Gastrocnemius medialis (tissue), 4 donors: Measurements from ENCODE around the gene RCN2. TPM values are rescaled to one million over a fixed set of nuclear protein-coding genes. Genes with fewer than 3 reads are reported as not detected.

ENCODE experiments used
- ATAC-seq, 2 donors: fragments of 150-250 bp; one replicate each; pipeline ENCODE4 v1.9.1; 2016
- DNase-seq, 2 donors: peaks; one replicate each; pipeline ENCODE4 v3.0.0-alpha.2; 2019
- H3K27ac ChIP-seq, 4 donors: fragments of 200-600 bp; sonication (generic); 1 replicate in 1 of 4; 2 replicates in 3 of 4; pipeline ENCODE4 v1.5.1; 2016 to 2018; ENCODE audit warnings: mild to moderate bottlenecking in 2 of 4, moderate library complexity in 1 of 4
- H3K27me3 ChIP-seq, 3 donors: fragments of 200-600 bp; sonication (generic) in 2 of 3; 1 replicate in 1 of 3; 2 replicates in 2 of 3; pipeline versions ENCODE4 v1.5.1 to v1.6.0; 2016 to 2019; ENCODE audit warnings: mild to moderate bottlenecking in 1 of 3, moderate library complexity in 1 of 3
- H3K36me3 ChIP-seq, 2 donors: fragments of 200-600 bp; sonication (generic) in 1 of 2; one replicate each; pipeline ENCODE4 v1.5.1; 2017 to 2018
- H3K4me1 ChIP-seq, 2 donors: fragments of 200-600 bp; sonication (generic) in 1 of 2; one replicate each; pipeline ENCODE4 v1.5.1; 2016 to 2017; ENCODE audit warnings: mild to moderate bottlenecking in 2 of 2
- H3K4me3 ChIP-seq, 4 donors: fragments of 200-600 bp; sonication (generic) in 3 of 4; 1 replicate in 1 of 4; 2 replicates in 3 of 4; pipeline ENCODE4 v1.5.1; 2016 to 2019; ENCODE audit warnings: mild to moderate bottlenecking in 2 of 4
- H3K9me3 ChIP-seq, 3 donors: fragments of 200-600 bp; sonication (generic) in 2 of 3; 1 replicate in 1 of 3; 2 replicates in 2 of 3; pipeline ENCODE4 v1.5.1; 2016 to 2019
- CTCF ChIP-seq, 5 experiments: fragments of 450-650 bp in 3 of 5; fragments of 200-600 bp in 2 of 5; sonication (generic) in 2 of 5; IDR thresholded peaks in 4 of 5; conservative IDR thresholded peaks in 1 of 5; 1 replicate in 4 of 5; 2 replicates in 1 of 5; pipeline ENCODE4 v1.5.1; 2016 to 2019; ENCODE audit warnings: antibody characterized with exemption in 5 of 5, mild to moderate bottlenecking in 3 of 5, moderate library complexity in 3 of 5
- POLR2A ChIP-seq, 2 donors: fragments of 450-650 bp; IDR thresholded peaks; one replicate each; pipeline ENCODE4 v1.6.1; 2017; ENCODE audit warnings: antibody characterized with exemption in 2 of 2, mild to moderate bottlenecking in 2 of 2, moderate library complexity in 2 of 2
- in situ Hi-C, 4 donors: fragments of 200-750 bp; cut with MboI; loops; one replicate each; pipeline versions ENCODE4 v1.15.0 to v1.8.0; 2017; ENCODE audit warnings: low sequenced_read_pairs in 4 of 4
- intact Hi-C: fragments of 100-400 bp; cut with DNase I; formaldehyde crosslinking; loops from one replicate; pipeline ENCODE4 v1.15.1; 2023; ENCODE audit warnings: low total_unique reads
- total RNA-seq, 4 donors: library from RNA; depleted of rRNA; stranded (reverse); fragments of >200 nt; gene quantifications; one replicate each; pipeline versions ENCODE4 v1.1.0 to v1.2.3, GENCODE V29; 2016

Gene RCN2
- total RNA-seq, 4 donors from 2014 or later: 23.2 to 32.2 (median 30.4) TPM

GRCh38 chr15:76930831-76931396 is 635 bp upstream of the RCN2 start:
- peak overlapping the region; percentile 78 to 89 (median 82) for H3K27ac ChIP-seq
- no peaks in the 10 kb centered on the region for H3K27me3 ChIP-seq
- H3K36me3 ChIP-seq: peaks cover 0 to 17% of the 10 kb centered on the region in 2 donors
- peaks cover 14 to 15% of the 10 kb centered on the region in 2 donors for H3K4me1 ChIP-seq
- no peaks in the 10 kb centered on the region for H3K9me3 ChIP-seq
- TF ChIP-seq POLR2A (IDR thresholded peaks at IDR 0.05): no peak
- no peak for TF ChIP-seq CTCF (IDR thresholded peaks at IDR 0.05 in 4 of 5, conservative IDR thresholded peaks at IDR 0.05 in 1 of 5)
- peak overlapping the region; percentile 59 to 86 (median 63) for H3K4me3 ChIP-seq
- DNase-seq (no peak), ATAC-seq (no peak)
- in situ Hi-C loops (no loop called here), intact Hi-C loops (loop anchor here (1.0 kb wide), 1 partner anchor 26 kb away; the partner anchor contains the start of gene SCAPER)

GRCh38 chr15:76932135-76932966 is 802 bp downstream of the RCN2 start:
- H3K36me3 ChIP-seq: peaks cover 0 to 31% of the 10 kb centered on the region in 2 donors
- TF ChIP-seq CTCF (IDR thresholded peaks at IDR 0.05 in 4 of 5, conservative IDR thresholded peaks at IDR 0.05 in 1 of 5) (no peak), POLR2A (IDR thresholded peaks at IDR 0.05) (no peak)
- no peaks in the 10 kb centered on the region for H3K27me3 ChIP-seq
- DNase-seq (no peak), ATAC-seq (peak; percentile 4 to 13)
- in situ Hi-C loops: no loop called here
- peak overlapping the region; percentile 56 to 89 (median 82) for H3K27ac ChIP-seq
- peak overlapping the region; percentile 59 to 77 (median 63) for H3K4me3 ChIP-seq
- no peaks in the 10 kb centered on the region for H3K9me3 ChIP-seq
- intact Hi-C loops: no loop called here
- H3K4me1 ChIP-seq: peaks cover 14 to 15% of the 10 kb centered on the region in 2 donors

GRCh38 chr15:76935620-76936019 is 4.1 kb downstream of the RCN2 start:
- peaks cover 0 to 31% of the 10 kb centered on the region in 2 donors for H3K36me3 ChIP-seq
- in situ Hi-C loops: no loop called here

GRCh38 chr15:76936671-76937070 is 5.1 kb downstream of the RCN2 start:
- H3K4me1 ChIP-seq: peaks cover 11 to 12% of the 10 kb centered on the region in 2 donors
- intact Hi-C loops: no loop called here

More at GRCh38 chr15:76935620-76936019, 4.1 kb downstream of the RCN2 start:
- DNase-seq (no peak), ATAC-seq (no peak)
- no peak overlapping the region for H3K27ac ChIP-seq
- no peaks in the 10 kb centered on the region for H3K27me3 ChIP-seq
- no peak for TF ChIP-seq CTCF (IDR thresholded peaks at IDR 0.05 in 4 of 5, conservative IDR thresholded peaks at IDR 0.05 in 1 of 5)
- no peak for TF ChIP-seq POLR2A (IDR thresholded peaks at IDR 0.05)
- intact Hi-C loops: no loop called here
- H3K4me3 ChIP-seq: no peak overlapping the region
- H3K9me3 ChIP-seq: no peaks in the 10 kb centered on the region
- H3K4me1 ChIP-seq: peaks cover 14% of the 10 kb centered on the region in 2 donors

More at GRCh38 chr15:76936671-76937070, 5.1 kb downstream of the RCN2 start:
- no peak for DNase-seq
- H3K27me3 ChIP-seq: no peaks in the 10 kb centered on the region
- H3K27ac ChIP-seq: no peak overlapping the region
- H3K36me3 ChIP-seq: peaks cover 0 to 31% of the 10 kb centered on the region in 2 donors
- TF ChIP-seq POLR2A (IDR thresholded peaks at IDR 0.05): no peak
- TF ChIP-seq CTCF (IDR thresholded peaks at IDR 0.05 in 4 of 5, conservative IDR thresholded peaks at IDR 0.05 in 1 of 5): no peak
- no peaks in the 10 kb centered on the region for H3K9me3 ChIP-seq
- no peak overlapping the region for H3K4me3 ChIP-seq
- in situ Hi-C loops: no loop called here
- no peak for ATAC-seq
